Measurements from ENCODE around the gene PLEKHB2.

Gene PLEKHB2

DNA sequence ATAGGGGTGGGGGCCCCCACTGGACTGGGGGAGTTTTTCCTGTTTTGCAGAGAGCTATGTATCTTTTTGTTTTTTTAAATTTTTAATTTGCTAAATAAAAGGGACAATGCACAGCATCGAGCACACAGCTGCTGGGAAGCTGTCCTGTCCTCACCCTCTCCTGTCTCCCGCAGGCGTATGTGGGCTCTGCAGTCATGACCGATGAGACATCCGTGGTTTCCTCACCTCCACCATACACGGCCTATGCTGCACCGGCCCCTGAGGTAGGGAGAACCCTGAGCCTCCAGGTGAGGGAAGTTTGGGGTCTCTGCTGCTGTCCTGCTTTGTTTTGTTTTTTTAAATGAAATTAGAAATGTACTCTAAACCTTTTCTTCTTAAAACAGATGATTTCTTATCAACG is 27.6 kb downstream of the PLEKHB2 start:
- Histone ChIP-seq H3K9me3 (ENCODE audit: control insufficient read depth, low read length) (no peaks in the 10 kb centered on the region), H4K91ac (ENCODE audit: low read length) (no peak overlapping the region), H3K14ac (ENCODE audit: low read length in 2 of 2) (no peak overlapping the region), H3K4me3 (ENCODE audit: insufficient read depth in 1 of 2, low read depth in 1 of 2, low read length in 2 of 2) (no peak overlapping the region), H2AK5ac (ENCODE audit: low read length, severe bottlenecking) (no peak overlapping the region), H2BK5ac (ENCODE audit: low read depth, low read length, poor library complexity, severe bottlenecking) (no peak overlapping the region), H3K27ac (ENCODE audit: low read length, poor library complexity, severe bottlenecking) (no peak overlapping the region), H2AFZ (ENCODE audit: low read depth, low read length) (no peak overlapping the region), H3K23ac (ENCODE audit: low read length in 2 of 2) (no peak overlapping the region), H2BK120ac (ENCODE audit: low read depth, low read length) (no peak overlapping the region), H3K4me2 (ENCODE audit: low read length, poor library complexity, severe bottlenecking) (no peak overlapping the region), H2BK15ac (ENCODE audit: low read depth, poor library complexity, severe bottlenecking) (no peak overlapping the region), H3K79me1 (replicated peaks; ENCODE audit: low read length, poor library complexity, severe bottlenecking) (peaks cover 26% of the 10 kb centered on the region), H4K8ac (ENCODE audit: low read length) (no peak overlapping the region), H3K18ac (ENCODE audit: low read depth in 1 of 2, low read length in 2 of 2) (no peak overlapping the region), H3K27me3 (ENCODE audit: control insufficient read depth in 1 of 2, insufficient read depth in 1 of 2, low read length in 2 of 2) (no peaks in the 10 kb centered on the region), H2BK12ac (ENCODE audit: low read length in 2 of 2) (no peak overlapping the region), H3K4ac (ENCODE audit: low read depth in 1 of 2, low read length in 2 of 2) (no peak overlapping the region), H3K36me3 (ENCODE audit: control insufficient read depth in 1 of 2, insufficient read depth in 2 of 2, low read depth in 1 of 2, low read length in 2 of 2) (peaks cover 36 to 73% of the 10 kb centered on the region in 2 experiments), H3K4me1 (ENCODE audit: control insufficient read depth, insufficient read depth, low read depth, low read length) (no peaks in the 10 kb centered on the region), H3K9ac (ENCODE audit: low read length) (no peak overlapping the region)
- DNase-seq, result no peak
- WGBS, result 96% methylated on average over 3 of the region's 8 CpGs

- Histone ChIP-seq H2AFZ (ENCODE audit: low read depth, low read length) (no peak overlapping the region), H3K36me3 (ENCODE audit: control insufficient read depth in 1 of 2, insufficient read depth in 2 of 2, low read depth in 1 of 2, low read length in 2 of 2) (peaks cover 29 to 82% of the 10 kb centered on the region in 2 experiments), H3K4me1 (ENCODE audit: control insufficient read depth, insufficient read depth, low read depth, low read length) (peaks cover 3% of the 10 kb centered on the region), H2BK5ac (ENCODE audit: low read depth, low read length, poor library complexity, severe bottlenecking) (no peak overlapping the region), H3K4me2 (ENCODE audit: low read length, poor library complexity, severe bottlenecking) (no peak overlapping the region), H4K8ac (ENCODE audit: low read length) (no peak overlapping the region), H3K27me3 (ENCODE audit: control insufficient read depth in 1 of 2, insufficient read depth in 1 of 2, low read length in 2 of 2) (no peaks in the 10 kb centered on the region), H3K4me3 (ENCODE audit: insufficient read depth in 1 of 2, low read depth in 1 of 2, low read length in 2 of 2) (no peak overlapping the region), H4K91ac (ENCODE audit: low read length) (no peak overlapping the region), H3K79me1 (replicated peaks; ENCODE audit: low read length, poor library complexity, severe bottlenecking) (peaks cover 40% of the 10 kb centered on the region), H3K4ac (ENCODE audit: low read depth in 1 of 2, low read length in 2 of 2) (no peak overlapping the region), H2BK12ac (ENCODE audit: low read length in 2 of 2) (no peak overlapping the region), H2BK15ac (ENCODE audit: low read depth, poor library complexity, severe bottlenecking) (no peak overlapping the region), H3K9ac (ENCODE audit: low read length) (no peak overlapping the region), H3K27ac (ENCODE audit: low read length, poor library complexity, severe bottlenecking) (no peak overlapping the region), H2BK120ac (ENCODE audit: low read depth, low read length) (no peak overlapping the region), H3K18ac (ENCODE audit: low read depth in 1 of 2, low read length in 2 of 2) (no peak overlapping the region), H3K9me3 (ENCODE audit: control insufficient read depth, low read length) (no peaks in the 10 kb centered on the region), H2AK5ac (ENCODE audit: low read length, severe bottlenecking) (no peak overlapping the region), H3K14ac (ENCODE audit: low read length in 2 of 2) (no peak overlapping the region), H3K23ac (ENCODE audit: low read length in 2 of 2) (no peak overlapping the region)
- 91% methylated on average over 2 of the region's 2 CpGs for WGBS
- DNase-seq, result no peak
Measured at GRCh38 chr2:131140581-131140980, 35.4 kb downstream of the PLEKHB2 start.

DNA sequence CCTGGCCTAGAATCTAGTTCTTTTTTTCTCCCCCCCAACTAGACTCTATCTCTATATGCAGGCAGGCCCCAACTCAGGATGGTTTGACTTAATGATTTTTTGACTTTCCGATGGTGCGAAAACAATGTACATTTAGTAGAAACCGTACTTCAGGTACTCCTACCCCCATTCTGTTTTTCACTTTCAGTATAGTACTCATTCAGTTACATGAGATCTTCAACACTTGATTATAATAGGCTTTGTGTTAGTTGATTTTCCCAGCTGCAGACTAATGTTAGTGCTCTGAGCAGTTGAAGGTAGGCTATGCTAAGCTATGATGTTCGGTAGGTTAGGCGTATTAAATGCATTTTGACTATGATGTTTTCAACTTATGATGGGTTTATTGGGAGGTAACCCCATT is 37.7 kb downstream of the PLEKHB2 start:
- H3K79me1 ChIP-seq (replicated peaks; ENCODE audit: low read length, poor library complexity, severe bottlenecking), result peaks cover 39% of the 10 kb centered on the region
- no peak for DNase-seq
- no peak overlapping the region for H3K23ac ChIP-seq (ENCODE audit: low read length in 2 of 2)
- no peak overlapping the region for H2BK120ac ChIP-seq (ENCODE audit: low read depth, low read length)
- no peak overlapping the region for H3K4ac ChIP-seq (ENCODE audit: low read depth in 1 of 2, low read length in 2 of 2)
- H2AFZ ChIP-seq (ENCODE audit: low read depth, low read length), result no peak overlapping the region
- no peak overlapping the region for H3K4me2 ChIP-seq (ENCODE audit: low read length, poor library complexity, severe bottlenecking)
- H2BK5ac ChIP-seq (ENCODE audit: low read depth, low read length, poor library complexity, severe bottlenecking), result no peak overlapping the region
- H2BK15ac ChIP-seq (ENCODE audit: low read depth, poor library complexity, severe bottlenecking), result no peak overlapping the region
- H3K36me3 ChIP-seq (ENCODE audit: control insufficient read depth in 1 of 2, insufficient read depth in 2 of 2, low read depth in 1 of 2, low read length in 2 of 2), result peaks cover 34 to 87% of the 10 kb centered on the region in 2 experiments
- H2BK12ac ChIP-seq (ENCODE audit: low read length in 2 of 2), result no peak overlapping the region
- H3K9ac ChIP-seq (ENCODE audit: low read length), result no peak overlapping the region
- 97% methylated on average over 4 of the region's 5 CpGs for WGBS
- no peak overlapping the region for H3K27ac ChIP-seq (ENCODE audit: low read length, poor library complexity, severe bottlenecking)
- H4K91ac ChIP-seq (ENCODE audit: low read length), result no peak overlapping the region
- H3K4me3 ChIP-seq (ENCODE audit: insufficient read depth in 1 of 2, low read depth in 1 of 2, low read length in 2 of 2), result no peak overlapping the region
- H3K9me3 ChIP-seq (ENCODE audit: control insufficient read depth, low read length), result no peaks in the 10 kb centered on the region
- peaks cover 3% of the 10 kb centered on the region for H3K4me1 ChIP-seq (ENCODE audit: control insufficient read depth, insufficient read depth, low read depth, low read length)
- H3K27me3 ChIP-seq (ENCODE audit: control insufficient read depth in 1 of 2, insufficient read depth in 1 of 2, low read length in 2 of 2), result no peaks in the 10 kb centered on the region
- H3K18ac ChIP-seq (ENCODE audit: low read depth in 1 of 2, low read length in 2 of 2), result no peak overlapping the region
- H2AK5ac ChIP-seq (ENCODE audit: low read length, severe bottlenecking), result no peak overlapping the region
- no peak overlapping the region for H3K14ac ChIP-seq (ENCODE audit: low read length in 2 of 2)
- H4K8ac ChIP-seq (ENCODE audit: low read length), result no peak overlapping the region

GRCh38 chr2:131143803-131144202 is 38.7 kb downstream of the PLEKHB2 start:
- Histone ChIP-seq H4K91ac (ENCODE audit: low read length) (no peak overlapping the region), H3K9ac (ENCODE audit: low read length) (no peak overlapping the region), H3K4me2 (ENCODE audit: low read length, poor library complexity, severe bottlenecking) (no peak overlapping the region), H3K14ac (ENCODE audit: low read length in 2 of 2) (no peak overlapping the region), H3K23ac (ENCODE audit: low read length in 2 of 2) (no peak overlapping the region), H4K8ac (ENCODE audit: low read length) (no peak overlapping the region), H3K4ac (ENCODE audit: low read depth in 1 of 2, low read length in 2 of 2) (no peak overlapping the region), H3K4me1 (ENCODE audit: control insufficient read depth, insufficient read depth, low read depth, low read length) (peaks cover 3% of the 10 kb centered on the region), H3K4me3 (ENCODE audit: insufficient read depth in 1 of 2, low read depth in 1 of 2, low read length in 2 of 2) (no peak overlapping the region), H3K79me1 (replicated peaks; ENCODE audit: low read length, poor library complexity, severe bottlenecking) (peaks cover 34% of the 10 kb centered on the region), H2AK5ac (ENCODE audit: low read length, severe bottlenecking) (no peak overlapping the region), H3K9me3 (ENCODE audit: control insufficient read depth, low read length) (no peaks in the 10 kb centered on the region), H3K36me3 (ENCODE audit: control insufficient read depth in 1 of 2, insufficient read depth in 2 of 2, low read depth in 1 of 2, low read length in 2 of 2) (peaks cover 32 to 90% of the 10 kb centered on the region in 2 experiments), H2AFZ (ENCODE audit: low read depth, low read length) (no peak overlapping the region), H2BK5ac (ENCODE audit: low read depth, low read length, poor library complexity, severe bottlenecking) (no peak overlapping the region), H2BK12ac (ENCODE audit: low read length in 2 of 2) (no peak overlapping the region), H2BK120ac (ENCODE audit: low read depth, low read length) (no peak overlapping the region), H3K18ac (ENCODE audit: low read depth in 1 of 2, low read length in 2 of 2) (no peak overlapping the region), H3K27ac (ENCODE audit: low read length, poor library complexity, severe bottlenecking) (no peak overlapping the region), H2BK15ac (ENCODE audit: low read depth, poor library complexity, severe bottlenecking) (no peak overlapping the region), H3K27me3 (ENCODE audit: control insufficient read depth in 1 of 2, insufficient read depth in 1 of 2, low read length in 2 of 2) (no peaks in the 10 kb centered on the region)
- 94% methylated on average over 6 of the region's 6 CpGs for WGBS
- DNase-seq, result no peak

Data from mesenchymal stem cell (in vitro differentiated cells and primary cell).